Transverse colon (tissue), 4 donors: ENCODE measurements around the gene ABCC1. TPM values are rescaled to one million over a fixed set of nuclear protein-coding genes. Genes with fewer than 3 reads are reported as not detected.
A peak's percentile ranks its signal among the peaks of the same experiment; 100 is the strongest.

Experiments
- DNase-seq: peaks from one replicate; pipeline ENCODE4 v3.0.0-alpha.2; 2019
- H3K27ac ChIP-seq, 4 donors: fragments of 200-600 bp; sonication (generic); 2 replicates each; pipeline ENCODE4 v1.5.1; 2016 to 2018; ENCODE audit warnings: inconsistent platforms in 4 of 4
- H3K27me3 ChIP-seq: fragments of 200-600 bp; sonication (generic); 2 replicates; pipeline ENCODE4 v1.5.1; 2017; ENCODE audit warnings: inconsistent platforms
- H3K36me3 ChIP-seq, 4 donors: fragments of 200-600 bp; sonication (generic); 2 replicates each; pipeline ENCODE4 v1.5.1; 2017 to 2019; ENCODE audit warnings: inconsistent platforms in 4 of 4
- H3K4me1 ChIP-seq, 4 donors: fragments of 200-600 bp; sonication (generic); 2 replicates each; pipeline ENCODE4 v1.5.1; 2017 to 2020; ENCODE audit warnings: inconsistent platforms in 4 of 4
- H3K4me3 ChIP-seq, 4 donors: fragments of 200-600 bp; sonication (generic); 1 replicate in 1 of 4; 2 replicates in 3 of 4; pipeline versions ENCODE4 v1.5.1 to v1.6.1; 2017 to 2019; ENCODE audit warnings: inconsistent platforms in 4 of 4
- H3K9me3 ChIP-seq, 2 donors: fragments of 200-600 bp; sonication (generic); 2 replicates each; pipeline ENCODE4 v1.5.1; 2017 to 2019; ENCODE audit warnings: inconsistent platforms in 2 of 2
- EP300 ChIP-seq: sonication (generic); formaldehyde crosslinking; IDR thresholded peaks from one replicate; pipeline ENCODE4 v1.6.1; 2017; ENCODE audit warnings: antibody characterized with exemption, low read depth
- POLR2A ChIP-seq: fragments of 450-650 bp; IDR thresholded peaks from one replicate; pipeline ENCODE4 v1.6.1; 2016; ENCODE audit warnings: antibody characterized with exemption, mild to moderate bottlenecking, moderate library complexity
- POLR2AphosphoS5 ChIP-seq, 3 donors: sonication (generic); formaldehyde crosslinking; IDR thresholded peaks; one replicate each; pipeline ENCODE4 v1.6.1; 2016; ENCODE audit warnings: antibody characterized with exemption in 3 of 3
- WGBS, 2 donors: methylation state at CpG; one replicate each; pipeline ENCODE4 v1.1.5; 2018; ENCODE audit warnings: low coverage in 1 of 2; 5-methylcytosine and 5-hydroxymethylcytosine counted together
- in situ Hi-C, 4 donors: fragments of 200-750 bp; cut with MboI; loops; one replicate each; pipeline versions ENCODE4 v1.15.0 to v1.15.1; 2017; ENCODE audit warnings: low sequenced_read_pairs in 3 of 4, low pct_ligation_motif_present in 1 of 4, low pct_unique_long_range_greater_than_20kb in 1 of 4
- intact Hi-C: fragments of 100-400 bp; cut with DNase I; formaldehyde crosslinking; loops from one replicate; pipeline ENCODE4 v1.15.1; 2023; ENCODE audit warnings: low total_unique reads
- total RNA-seq, 4 donors: library from RNA; depleted of rRNA; stranded (reverse); fragments of >200 nt; gene quantifications; one replicate each; pipeline ENCODE4 v1.1.0, GENCODE V29; 2016
- TF ChIP-seq, protein P1 (sequence below), 5 experiments: fragments of 200-600 bp in 3 of 5; fragments of 450-650 bp in 2 of 5; sonication (generic) in 3 of 5; IDR thresholded peaks; 1 replicate in 2 of 5; 2 replicates in 3 of 5; pipeline ENCODE4 v1.5.1; 2016 to 2017; ENCODE audit warnings: antibody characterized with exemption in 5 of 5, inconsistent platforms in 3 of 5, mild to moderate bottlenecking in 2 of 5, moderate library complexity in 1 of 5

Gene ABCC1
- total RNA-seq, 4 donors from 2014 or later, result 17.1 to 67.3 (median 36.9) TPM

DNA sequence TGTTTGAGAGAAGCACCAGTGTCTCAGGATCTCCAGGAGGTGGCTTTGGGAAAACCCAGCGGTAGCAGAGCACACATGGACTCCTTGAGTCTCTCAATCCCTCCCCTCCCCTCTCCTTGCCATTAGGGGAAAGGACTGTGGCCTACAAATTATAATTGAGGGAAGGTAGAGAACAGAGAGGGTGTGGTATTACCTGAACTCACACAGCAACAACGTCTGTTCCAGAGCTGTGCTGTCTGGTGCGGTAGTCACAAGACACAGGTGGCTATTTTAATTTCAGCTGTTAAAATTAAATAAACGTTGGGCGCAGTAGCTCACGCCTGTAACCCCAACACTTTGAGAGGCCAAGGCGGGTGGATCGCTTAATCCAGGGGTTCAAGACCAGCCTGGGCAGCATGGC is 163.7 kb downstream of the ABCC1 start:
- Histone ChIP-seq H3K4me3 (no peak overlapping the region), H3K27ac (no peak overlapping the region), H3K36me3 (peaks cover 0 to 49% (median 24%) of the 10 kb centered on the region in 4 donors), H3K4me1 (peaks cover 0 to 7% (median 0%) of the 10 kb centered on the region in 4 donors), H3K9me3 (no peaks in the 10 kb centered on the region), H3K27me3 (no peaks in the 10 kb centered on the region)
- TF ChIP-seq POLR2A (no peak), EP300 (no peak), POLR2AphosphoS5 (IDR thresholded peaks at IDR 0.05) (no peak)
- TF ChIP-seq, protein P1, sequence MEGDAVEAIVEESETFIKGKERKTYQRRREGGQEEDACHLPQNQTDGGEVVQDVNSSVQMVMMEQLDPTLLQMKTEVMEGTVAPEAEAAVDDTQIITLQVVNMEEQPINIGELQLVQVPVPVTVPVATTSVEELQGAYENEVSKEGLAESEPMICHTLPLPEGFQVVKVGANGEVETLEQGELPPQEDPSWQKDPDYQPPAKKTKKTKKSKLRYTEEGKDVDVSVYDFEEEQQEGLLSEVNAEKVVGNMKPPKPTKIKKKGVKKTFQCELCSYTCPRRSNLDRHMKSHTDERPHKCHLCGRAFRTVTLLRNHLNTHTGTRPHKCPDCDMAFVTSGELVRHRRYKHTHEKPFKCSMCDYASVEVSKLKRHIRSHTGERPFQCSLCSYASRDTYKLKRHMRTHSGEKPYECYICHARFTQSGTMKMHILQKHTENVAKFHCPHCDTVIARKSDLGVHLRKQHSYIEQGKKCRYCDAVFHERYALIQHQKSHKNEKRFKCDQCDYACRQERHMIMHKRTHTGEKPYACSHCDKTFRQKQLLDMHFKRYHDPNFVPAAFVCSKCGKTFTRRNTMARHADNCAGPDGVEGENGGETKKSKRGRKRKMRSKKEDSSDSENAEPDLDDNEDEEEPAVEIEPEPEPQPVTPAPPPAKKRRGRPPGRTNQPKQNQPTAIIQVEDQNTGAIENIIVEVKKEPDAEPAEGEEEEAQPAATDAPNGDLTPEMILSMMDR (IDR thresholded peaks at IDR 0.05), result no peak
- in situ Hi-C loops (loop anchor here in 1 of 4 donors (25.0 kb wide), 1 partner anchor 251 kb away; the partner anchor contains the start of gene MYH11), intact Hi-C loops (no loop called here)
- 80 to 84% methylated on average over 2 to 8 of the region's 8 CpGs for WGBS, 2 donors
- no peak for DNase-seq

GRCh38 chr16:16116841-16117240 is 167.4 kb downstream of the ABCC1 start:
- Histone ChIP-seq H3K9me3 (no peaks in the 10 kb centered on the region), H3K4me3 (no peak overlapping the region), H3K4me1 (peaks cover 0 to 10% (median 2%) of the 10 kb centered on the region in 4 donors), H3K36me3 (peaks cover 0 to 49% (median 18%) of the 10 kb centered on the region in 4 donors), H3K27me3 (no peaks in the 10 kb centered on the region), H3K27ac (no peak overlapping the region)
- DNase-seq, result no peak
- intact Hi-C loops (no loop called here), in situ Hi-C loops (loop anchor here in 1 of 4 donors (25.0 kb wide), 1 partner anchor 255 kb away; the partner anchor contains the start of gene MYH11)
- TF ChIP-seq POLR2A (no peak), POLR2AphosphoS5 (IDR thresholded peaks at IDR 0.05) (no peak), EP300 (no peak)
- TF ChIP-seq, protein P1 (IDR thresholded peaks at IDR 0.05), result no peak
- 97 to 100% methylated on average over 6 to 7 of the region's 7 CpGs for WGBS, 2 donors

DNA sequence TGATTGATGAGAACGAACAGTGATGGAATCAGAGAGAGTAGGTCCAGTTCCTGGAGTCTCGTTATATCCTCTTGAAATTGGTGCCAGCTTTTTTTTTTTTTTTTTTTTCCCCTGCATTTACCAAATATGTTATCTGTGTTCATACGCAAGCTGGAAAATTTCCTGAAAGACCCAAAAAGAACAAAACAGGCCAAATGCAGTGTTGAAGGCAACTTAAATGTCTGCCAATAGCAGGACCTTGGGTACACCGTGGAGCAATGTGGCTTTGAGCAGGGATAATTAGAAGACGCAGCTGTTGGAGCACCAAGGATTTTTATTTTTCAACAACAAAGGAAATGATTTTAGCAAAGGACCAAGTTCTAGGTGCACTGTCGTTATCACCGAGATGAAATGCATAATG is 168.9 kb downstream of the ABCC1 start:
- Histone ChIP-seq H3K9me3 (no peaks in the 10 kb centered on the region), H3K36me3 (peaks cover 0 to 34% (median 10%) of the 10 kb centered on the region in 4 donors), H3K4me1 (peaks cover 0 to 10% (median 2%) of the 10 kb centered on the region in 4 donors), H3K27ac (no peak overlapping the region), H3K27me3 (no peaks in the 10 kb centered on the region), H3K4me3 (no peak overlapping the region)
- TF ChIP-seq POLR2A (no peak), EP300 (no peak), POLR2AphosphoS5 (IDR thresholded peaks at IDR 0.05) (no peak)
- TF ChIP-seq, protein P1 (IDR thresholded peaks at IDR 0.05), result no peak
- 97 to 100% methylated on average over 4 to 7 of the region's 7 CpGs for whole genome bisulfite sequencing, 2 donors
- intact Hi-C loops (no loop called here), in situ Hi-C loops (loop anchor here in 1 of 4 donors (25.0 kb wide), 1 partner anchor 256 kb away; the partner anchor contains the start of gene MYH11)
- DNase-seq, result no peak

DNA sequence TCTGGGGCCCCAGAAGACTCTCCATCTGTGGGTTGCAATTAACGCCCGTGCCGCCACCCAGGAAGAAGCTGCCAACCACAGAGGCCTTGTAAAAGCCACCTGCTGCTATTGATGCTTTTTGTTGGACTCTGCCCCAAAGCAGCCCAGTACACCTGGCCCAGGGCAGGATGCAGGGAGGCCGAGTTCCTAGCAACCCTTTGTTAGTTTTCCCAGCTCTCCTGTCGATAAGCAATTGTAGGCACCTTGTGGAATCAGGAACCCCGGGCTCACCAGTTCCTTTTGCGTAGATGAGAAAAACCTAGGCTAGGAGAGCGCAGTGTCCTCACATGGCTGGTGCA is 170.6 kb downstream of the ABCC1 start:
- H3K4me3 ChIP-seq, result no peak overlapping the region
- no peaks in the 10 kb centered on the region for H3K9me3 ChIP-seq
- peaks cover 0 to 10% (median 2%) of the 10 kb centered on the region in 4 donors for H3K4me1 ChIP-seq
- in situ Hi-C loops (loop anchor here in 3 of 4 donors (10.0 to 25.0 kb wide), 2 partner anchors 245 to 258 kb away; partner anchors contain the start of gene MYH11 (in 1 of the 3)), intact Hi-C loops (loop anchor here (10.0 kb wide), 2 partner anchors 265 to 345 kb away; partner anchors contain the start of gene MYH11)
- peak overlapping the region; percentile 19 to 63 (median 54) for H3K27ac ChIP-seq
- H3K36me3 ChIP-seq, result peaks cover 0 to 26% (median 9%) of the 10 kb centered on the region in 4 donors
- TF ChIP-seq POLR2A (no peak), EP300 (no peak), POLR2AphosphoS5 (IDR thresholded peaks at IDR 0.05) (no peak)
- TF ChIP-seq, protein P1 (IDR thresholded peaks at IDR 0.05), result no peak
- H3K27me3 ChIP-seq, result no peaks in the 10 kb centered on the region
- peak; percentile 36 for DNase-seq
- 27% methylated on average over 6 of the region's 8 CpGs; no CpG with 5 or more reads in 1 of the 2 donors for WGBS, 2 donors
